NCI-H1694 (cell line): Measurements from ENCODE around the gene RTN4.
"Not testable (repeated sequence)": the region's sequence is repeated elsewhere in the genome, so short reads cannot be mapped to it uniquely, and the experiment has no call there.

Experiments used
- DNase-seq: peaks from one replicate; lab custom pipeline; 2025; lab: John Stamatoyannopoulos, UW

The RTN4 gene

DNA sequence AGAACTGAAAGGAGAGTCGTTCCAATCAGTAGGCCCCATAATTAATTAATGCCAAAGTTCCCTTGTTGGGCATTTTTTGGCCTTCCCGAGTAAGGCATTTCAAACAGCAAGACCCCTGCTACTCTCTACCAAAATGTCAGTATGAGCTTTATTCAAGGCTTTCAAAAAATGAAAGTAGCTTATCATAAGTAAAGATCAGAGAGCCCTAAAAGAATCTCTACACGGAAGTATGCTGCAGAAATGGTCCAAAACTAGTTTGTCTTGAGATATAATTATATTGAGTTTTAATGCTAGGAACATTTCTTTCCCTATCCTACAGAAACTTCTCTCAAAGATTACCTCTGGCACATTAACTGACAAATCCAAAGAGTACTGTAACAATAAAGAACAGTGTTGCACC, 43.9 kb downstream of the RTN4 start:
- DNase-seq: no peak

DNA sequence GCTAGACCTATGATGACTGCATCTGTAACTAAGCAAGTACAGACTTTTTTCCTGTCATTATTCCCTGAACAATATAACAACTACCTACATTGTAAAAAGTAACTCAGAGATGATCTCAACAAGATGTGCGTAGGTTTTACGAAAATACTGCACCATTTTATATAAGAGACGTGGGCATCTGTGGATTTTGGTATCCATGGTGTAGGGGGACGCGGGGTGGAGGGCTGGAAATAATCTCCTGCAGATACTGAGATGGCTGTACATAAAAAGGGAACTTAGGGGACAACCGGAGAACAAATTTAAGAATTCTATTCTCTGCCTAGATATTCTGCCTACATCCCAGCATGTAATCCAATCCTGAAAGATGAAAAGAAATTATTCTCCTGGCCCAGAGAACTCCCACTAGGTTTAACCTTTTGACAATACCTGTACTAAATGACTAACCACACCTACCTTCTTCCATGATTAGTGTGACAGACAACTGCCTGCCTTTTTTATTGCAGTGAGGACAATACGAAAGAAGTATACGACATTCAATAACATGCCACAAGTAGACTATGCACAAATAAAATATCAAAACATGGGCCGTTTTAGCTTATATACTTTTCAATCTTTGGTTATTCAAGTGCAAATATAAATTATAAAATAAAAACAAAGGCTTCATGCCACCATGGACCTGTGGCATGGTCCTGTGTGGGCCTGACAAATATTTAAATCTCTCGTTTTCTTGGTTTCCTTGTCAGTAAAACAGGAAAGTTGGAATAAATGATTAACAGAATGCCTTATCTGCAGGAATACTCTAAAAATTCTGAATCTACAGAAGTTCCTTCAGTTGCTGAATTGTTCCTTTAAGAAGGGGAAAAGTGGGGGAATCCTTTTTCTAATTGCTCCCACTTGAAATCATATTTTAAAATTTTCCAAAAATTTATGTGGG, 46.3 kb downstream of the RTN4 start:
- DNase-seq: no peak

DNA sequence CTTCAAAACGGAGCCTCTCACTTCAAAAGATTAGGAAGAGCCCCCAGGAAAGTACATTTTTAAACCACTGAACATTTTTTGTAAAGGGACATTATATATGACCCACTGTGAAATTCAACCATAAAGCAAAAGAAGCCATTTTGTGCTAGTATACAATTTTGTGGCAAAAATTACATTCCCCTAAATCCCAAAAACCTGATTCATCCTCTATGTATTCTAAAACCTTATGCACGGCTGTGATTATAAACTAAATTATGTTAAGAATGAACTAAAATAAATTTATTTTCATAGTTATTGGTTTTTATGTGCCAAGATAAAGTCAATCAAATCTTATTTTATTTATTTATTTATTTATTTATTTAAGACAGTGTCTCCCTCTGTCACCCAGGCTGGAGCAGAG, 48.5 kb downstream of the RTN4 start:
- no peak for DNase-seq

DNA sequence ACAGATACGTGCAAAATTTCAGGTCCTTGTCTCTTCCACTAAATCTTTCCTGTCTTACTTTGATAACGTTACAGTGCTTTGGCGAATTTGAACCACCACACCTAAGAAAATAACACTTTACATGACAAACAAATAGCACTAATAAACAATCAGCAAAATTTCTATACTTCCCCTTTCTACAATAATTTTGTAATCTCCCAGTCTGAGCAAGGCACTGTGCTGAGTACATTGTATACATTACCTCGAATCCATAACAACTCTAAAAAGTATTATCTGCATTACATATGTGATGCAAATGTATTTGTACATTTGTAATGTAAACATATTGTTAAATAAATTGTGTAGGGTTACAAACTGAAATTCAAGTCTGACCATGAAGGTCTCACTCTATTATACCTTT, 49.9 kb downstream of the RTN4 start:
- no peak for DNase-seq

DNA sequence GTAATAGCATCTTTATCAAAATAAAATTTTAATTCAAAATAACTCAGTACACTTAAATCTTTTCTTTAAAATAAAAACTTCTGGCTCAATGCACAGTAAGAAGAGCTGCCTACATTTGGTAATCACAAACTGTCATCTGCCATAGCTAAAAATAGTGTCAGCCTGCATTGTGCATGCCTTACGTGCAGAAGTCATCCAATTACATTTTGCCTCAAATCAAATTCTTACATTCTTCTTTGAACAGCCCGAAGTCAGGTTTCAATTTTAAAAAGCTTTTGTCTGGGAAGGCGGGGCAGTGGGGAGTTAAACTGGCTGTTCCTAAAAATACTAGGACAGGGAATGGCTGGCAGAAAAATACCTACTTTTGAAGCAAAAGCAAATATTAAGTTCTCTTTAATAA, 51.1 kb downstream of the RTN4 start:
- DNase-seq: no peak

DNA sequence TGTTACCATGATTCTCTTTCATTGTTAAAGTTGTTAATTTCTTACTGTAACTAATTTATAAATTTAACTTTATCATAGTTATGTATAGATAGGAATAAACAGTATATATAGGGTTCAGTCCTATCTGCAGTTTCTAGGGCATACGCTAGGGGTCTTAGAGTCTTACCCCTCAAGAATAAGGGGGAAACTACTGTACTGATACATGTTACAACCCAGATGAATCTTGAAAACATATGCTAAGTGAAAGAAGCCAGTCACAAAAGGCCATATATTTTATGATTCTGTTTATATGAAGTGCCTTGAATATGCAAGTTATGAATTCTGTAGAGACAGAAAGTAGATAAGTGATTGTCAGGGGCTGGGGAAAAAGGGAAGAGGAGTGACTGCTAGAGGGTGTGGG, 52.4 kb downstream of the RTN4 start:
- DNase-seq: no peak

DNA sequence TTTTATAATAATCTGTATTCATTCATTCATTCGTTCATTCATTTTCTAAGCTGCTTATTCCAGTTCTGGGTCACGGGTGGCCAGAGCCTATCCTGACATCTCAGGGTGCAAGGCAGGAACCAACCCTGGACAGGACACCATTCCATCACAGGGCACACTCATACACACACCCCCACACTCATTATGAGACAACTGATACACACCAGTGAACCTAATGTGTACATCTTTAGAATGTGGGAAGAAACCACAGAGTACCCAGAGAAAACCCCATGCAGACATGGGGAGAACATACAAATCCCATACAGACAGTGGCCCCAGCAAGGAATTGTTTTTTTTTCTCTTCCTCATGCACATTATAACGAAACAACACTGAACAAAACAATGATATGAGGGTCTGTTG, 54.7 kb downstream of the RTN4 start:
- DNase-seq: no peak

DNA sequence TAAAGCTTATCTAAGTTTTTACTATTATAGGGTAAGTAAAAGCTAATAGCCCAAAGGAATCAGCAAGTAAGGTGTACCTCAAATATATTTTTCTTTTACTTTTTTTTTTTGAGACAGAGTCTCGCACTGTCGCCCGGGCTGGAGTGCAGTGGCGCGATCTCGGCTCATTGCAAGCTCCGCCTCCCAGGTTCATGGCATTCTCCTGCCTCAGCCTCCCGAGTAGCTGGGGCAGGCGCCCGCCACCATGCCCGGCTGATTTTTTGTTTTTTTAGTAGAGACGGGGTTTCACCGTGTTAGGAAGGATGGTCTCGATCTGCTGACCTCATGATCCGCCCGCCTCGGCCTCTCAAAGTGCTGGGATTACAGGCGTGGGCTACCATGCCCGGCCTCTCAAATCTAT, 59.6 kb downstream of the RTN4 start:
- DNase-seq: not testable (repeated sequence)

DNA sequence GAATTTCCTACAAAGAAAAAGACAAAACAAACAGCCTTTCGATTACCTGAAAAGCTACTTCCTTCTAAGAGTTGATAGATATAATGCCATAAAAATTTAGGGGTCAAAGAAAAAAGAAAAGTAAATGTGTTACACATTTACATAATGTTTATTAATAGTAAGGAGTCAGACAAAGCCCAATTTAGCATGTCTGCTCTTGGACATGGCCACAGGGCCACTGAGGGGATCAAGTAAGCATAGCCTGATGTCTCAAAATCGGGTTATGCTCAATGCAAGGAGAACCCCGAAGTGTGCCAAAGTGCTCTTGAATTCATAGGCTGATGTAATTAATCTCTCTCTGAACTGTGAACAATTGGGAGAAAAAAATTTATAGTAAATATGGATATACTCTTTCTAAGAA, 61.6 kb downstream of the RTN4 start:
- DNase-seq: no peak

DNA sequence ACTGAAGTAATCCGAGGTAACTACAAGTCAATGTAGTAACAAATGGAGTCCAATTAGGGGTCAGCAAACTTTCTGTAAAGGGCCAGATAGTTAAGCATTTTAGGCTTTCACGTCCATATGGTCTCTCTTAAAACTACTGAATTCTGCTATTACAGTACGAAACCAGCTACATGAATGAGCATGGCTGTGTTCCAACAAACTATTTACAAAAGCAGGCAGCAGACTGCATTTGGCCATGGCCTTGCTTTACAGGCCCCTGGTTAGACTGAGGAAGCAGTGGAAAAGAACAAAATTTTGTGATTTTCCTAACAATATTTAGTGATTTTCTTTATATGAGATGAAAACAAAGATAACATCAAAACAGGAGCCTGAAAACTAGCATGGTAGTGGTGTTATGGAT, 64.0 kb downstream of the RTN4 start:
- peak; percentile 77 for DNase-seq

DNA sequence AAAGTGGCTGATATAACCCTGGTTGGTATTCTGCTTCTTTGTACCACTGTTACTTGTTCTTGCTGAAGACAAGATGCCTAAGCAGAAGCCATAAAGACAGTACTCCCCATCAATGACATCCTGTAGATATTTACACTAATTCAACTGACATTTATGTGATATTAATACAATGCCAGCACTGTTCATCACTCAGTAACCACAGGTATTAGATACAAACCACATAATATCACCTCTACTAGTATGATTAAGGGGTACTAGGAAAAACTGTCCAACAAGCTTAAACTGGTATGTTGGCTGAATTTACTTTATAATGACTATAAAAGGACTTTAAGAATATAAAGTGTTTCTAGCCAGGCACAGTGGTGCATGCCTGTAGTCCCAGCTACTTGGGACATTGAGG, 65.8 kb downstream of the RTN4 start:
- no peak for DNase-seq

DNA sequence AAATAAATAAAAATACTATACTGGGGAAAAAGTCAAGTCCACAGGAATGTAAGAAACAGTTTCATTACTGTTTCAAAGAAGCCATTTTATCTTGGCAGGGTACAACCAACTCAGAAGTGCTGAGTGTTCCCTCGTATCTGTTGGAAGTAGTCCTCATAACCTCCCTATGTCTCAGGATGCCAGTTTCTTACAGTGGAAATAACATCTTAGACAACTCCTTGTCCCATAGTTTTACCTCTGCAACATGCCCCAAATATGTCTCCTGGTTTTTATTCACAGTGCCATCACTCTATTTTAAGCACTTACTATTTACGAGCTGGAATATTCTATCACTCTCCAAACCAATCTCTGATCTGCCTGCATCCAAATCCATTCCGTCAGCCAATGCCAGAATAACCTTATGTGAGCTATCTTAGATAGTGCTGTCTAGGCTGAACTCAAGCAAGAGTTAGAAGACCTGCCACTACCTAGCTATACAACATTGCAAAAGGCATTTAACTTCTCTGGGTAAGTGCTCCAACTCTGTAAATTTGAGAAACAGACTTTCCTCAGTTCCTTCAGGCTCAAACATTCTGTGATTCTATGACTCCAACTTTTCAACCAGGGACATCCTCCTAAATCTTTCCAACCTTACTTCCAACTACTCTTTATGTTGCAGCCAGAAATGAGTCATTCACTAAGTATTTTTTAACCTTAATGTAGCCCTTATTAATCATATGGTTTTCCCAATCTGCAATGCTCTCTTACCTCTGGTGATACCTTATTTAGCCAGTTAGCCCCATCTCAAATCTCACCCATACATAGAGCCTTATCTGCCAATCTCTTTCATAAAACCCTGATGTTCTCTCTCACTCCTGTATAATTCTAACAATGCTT, 66.7 kb downstream of the RTN4 start:
- no peak for DNase-seq

DNA sequence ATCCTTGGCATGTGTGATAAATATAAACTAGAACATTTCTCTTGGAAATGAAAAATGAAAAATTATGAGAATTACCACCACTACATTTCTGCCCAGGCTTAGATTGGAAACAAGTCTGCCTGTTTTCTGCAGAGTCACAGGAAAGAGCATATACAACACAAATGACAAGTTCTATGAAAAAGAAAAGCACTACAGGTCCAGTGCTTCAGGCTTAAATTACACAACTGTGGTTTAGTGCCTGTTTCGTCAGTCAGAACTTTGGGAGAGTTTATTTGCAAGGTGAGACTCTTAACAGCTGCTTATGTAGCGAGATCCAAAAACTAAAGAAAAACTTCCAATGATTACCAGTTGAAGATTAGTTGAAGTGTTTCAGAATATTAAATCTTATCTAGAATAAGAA, 68.9 kb downstream of the RTN4 start:
- DNase-seq: no peak

DNA sequence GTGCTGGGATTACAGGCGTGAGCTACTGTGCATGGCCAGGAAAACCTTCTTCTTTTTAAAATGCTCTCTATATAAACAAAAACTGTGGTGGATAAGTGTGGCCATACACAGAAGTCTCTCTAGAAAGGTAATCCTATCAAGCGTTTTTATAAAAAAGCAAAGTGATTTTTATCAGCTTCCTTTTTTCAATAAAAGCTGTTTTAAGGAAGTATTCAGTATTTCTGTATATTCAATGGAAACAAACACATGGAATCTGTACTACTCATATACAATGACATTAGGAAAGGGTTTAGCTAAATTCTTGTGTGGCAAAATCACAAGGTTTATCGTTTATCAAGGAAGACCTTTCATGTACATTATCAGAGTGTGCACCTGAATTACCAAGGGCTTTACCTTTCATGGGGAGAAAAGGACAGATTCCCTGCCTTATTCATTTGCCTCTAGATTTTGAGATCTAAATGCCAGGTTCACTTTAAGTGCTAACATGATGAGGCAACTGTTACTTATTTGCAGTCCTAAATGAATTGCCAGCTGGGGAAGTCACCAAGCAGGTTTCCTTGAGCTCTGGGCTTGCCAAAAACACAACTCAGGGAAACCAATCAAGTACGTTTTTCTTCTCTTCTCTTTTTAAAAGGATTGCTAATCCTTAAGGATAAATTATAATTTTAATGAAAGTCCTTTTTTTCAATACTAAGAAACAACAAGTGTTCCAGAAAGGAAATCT, 70.8 kb downstream of the RTN4 start:
- DNase-seq: no peak

DNA sequence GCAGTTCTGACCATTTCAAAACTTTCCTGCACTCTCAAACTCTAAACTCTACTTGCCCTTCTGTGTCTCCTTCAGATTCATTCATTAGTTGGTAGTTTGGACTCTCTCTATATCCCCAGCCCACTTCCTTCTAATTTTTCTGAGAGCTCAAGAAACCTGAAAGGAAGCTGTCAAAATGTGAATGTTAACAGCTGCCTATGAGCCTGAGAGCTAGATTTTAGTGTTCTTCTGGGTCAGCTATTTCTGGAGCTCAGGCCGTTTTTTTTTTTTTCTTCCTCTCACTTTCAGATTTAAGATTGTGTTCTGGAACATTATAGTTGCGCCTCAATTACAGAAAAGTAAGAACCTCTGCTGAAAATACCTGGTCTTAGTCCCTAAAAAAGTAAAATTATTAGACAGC, 73.1 kb downstream of the RTN4 start:
- DNase-seq: no peak

DNA sequence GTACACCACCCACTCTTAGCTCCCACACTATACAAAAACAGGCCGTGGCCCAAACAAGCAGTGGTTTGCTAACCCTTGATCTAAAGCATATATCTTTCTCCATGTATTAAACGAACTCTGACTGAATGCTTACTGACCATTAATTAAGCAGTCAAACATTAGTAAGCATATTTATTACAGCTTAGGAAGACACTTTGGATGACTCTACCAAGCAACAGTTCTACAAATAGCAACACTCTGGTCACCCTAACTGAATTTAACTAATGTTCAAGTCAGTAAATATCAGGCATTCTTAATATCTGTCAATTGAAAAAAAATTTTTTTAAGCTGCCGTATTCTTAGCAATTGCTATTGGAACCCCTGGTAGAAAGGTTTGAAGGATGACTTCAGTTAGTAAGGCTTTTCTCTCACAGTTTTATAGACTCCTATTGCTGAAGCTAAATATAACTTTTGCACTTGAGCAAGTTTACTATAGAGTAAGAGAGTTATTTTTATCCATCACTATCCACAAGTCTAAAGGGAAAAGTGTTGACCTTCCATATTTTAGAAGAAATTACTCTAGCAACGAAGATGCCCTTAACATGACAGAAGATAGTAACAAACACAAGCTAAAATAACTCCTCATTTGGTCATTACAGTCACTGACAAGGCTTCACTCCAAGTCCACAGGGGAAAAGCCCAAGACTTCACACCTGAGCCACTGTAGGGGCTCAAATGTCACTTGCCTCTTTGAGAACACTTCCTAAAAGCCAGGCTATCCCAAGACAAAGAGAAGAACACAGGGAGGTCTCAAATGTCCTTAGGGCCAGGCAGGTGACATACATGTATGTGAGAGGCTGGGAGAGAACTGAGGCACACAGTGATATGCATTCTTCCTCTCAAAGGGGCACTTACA, 74.4 kb downstream of the RTN4 start:
- no peak for DNase-seq

DNA sequence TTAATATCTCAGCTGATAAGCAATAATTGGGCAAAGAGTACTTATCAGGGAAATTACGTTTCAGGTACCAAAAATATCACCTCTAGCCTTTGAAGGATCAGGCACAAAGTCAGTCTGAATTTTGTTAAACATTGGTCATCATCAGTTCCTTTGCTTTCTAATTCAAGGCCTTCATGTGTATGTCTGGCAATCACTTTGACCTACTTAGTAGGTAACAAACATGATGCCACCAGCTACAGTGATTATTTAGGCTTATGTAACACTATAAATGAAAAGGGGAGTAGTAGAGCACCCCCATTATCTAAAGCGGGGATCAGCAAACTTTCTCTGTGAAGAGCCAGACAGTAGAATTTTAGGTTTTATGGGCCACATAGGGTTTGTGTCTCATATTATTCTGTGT, 75.1 kb downstream of the RTN4 start:
- DNase-seq: no peak

DNA sequence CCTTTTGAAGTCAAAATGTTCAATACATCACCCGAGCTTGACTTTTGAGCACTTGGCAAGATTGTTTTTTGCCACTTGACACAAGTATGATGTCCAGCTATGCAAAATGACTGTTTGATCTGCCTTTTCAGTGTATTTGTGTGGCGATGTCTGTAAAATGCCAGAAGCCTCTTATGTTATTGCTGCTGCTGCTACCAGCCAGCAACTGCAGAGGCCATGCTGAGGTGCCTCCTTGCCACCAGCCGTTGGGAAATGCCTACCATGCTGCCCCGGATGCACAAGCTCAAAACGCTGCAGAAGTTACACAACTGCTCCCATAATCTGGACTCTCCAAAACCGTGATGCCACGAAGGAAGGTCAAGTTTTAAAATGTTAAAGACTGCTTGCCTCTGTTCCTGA, 80.3 kb downstream of the RTN4 start:
- DNase-seq: no peak

DNA sequence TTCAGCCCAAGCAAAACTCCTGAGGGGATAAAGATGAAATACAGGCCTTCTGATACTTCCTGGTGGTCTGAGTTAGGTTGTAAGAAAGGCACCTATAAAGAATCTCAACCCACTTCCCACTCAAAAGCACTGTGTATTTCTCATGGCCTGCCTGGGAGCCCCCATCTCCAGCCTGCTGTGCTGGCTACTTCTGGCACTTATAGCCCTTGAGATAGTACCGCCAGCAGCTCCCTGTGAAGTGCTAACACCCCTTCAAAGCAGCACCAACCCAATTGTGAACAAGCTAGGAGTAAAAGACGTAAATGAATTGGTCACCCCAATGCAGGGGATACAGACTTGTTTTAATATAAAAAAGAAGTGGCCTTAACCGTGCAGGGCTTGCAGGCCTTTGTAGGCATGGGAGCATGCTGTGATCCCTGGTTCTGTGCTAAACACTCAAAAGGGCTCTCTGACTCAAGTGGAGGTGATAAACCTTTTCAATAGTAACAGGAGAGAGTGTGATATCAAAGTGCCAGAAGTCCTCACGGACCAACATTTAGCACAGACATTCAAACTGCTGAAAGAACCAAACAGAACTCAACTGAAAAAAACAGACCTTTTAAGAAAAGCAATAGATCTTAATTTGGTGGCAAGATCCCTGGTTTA, 80.8 kb downstream of the RTN4 start:
- no peak for DNase-seq

DNA sequence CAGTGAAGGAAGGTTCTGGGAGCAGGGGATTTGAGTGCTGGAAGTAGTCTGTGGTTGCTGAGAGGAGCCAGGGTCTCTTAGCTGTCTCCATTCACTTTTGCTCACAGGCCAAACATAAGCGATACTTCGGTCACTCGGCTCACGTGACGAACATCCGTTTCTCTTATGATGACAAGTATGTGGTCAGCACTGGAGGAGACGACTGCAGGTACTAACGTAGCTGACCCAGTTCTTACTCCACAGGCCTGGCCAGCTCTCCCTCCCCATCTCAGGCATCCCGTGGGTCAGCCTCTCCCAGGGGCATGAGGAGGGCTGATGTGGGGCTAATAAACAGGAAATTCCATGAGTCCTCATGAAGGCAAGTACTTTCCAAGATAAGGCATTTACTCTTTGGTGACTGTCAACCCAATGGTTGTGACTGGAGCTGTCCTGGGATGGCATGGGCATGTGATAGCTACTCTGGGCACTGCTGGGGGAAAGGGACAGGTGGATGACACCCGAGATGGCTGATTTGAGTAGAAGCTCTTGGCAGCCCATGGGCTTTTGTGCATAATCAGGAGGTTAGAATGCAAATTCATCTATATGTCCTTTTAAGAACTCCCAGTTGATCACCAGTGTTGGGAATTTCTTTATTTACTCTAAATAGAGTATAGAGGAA, 81.6 kb downstream of the RTN4 start:
- DNase-seq: no peak
